Activated naive CD8-positive, alpha-beta T cell treated with anti-CD3 and anti-CD28 coated beads, Interleukin-2, amount 50 U/mL, for 16 hours (primary cell): ENCODE results near the gene TAS1R3.
"Not testable (repeated sequence)": the region's sequence is repeated elsewhere in the genome, so short reads cannot be mapped to it uniquely, and the experiment has no call there.

Experiments
- DNase-seq: peaks from one replicate; pipeline ENCODE4 v3.0.0-alpha.2; 2020; ENCODE audit warnings: low read depth, low spot score

The TAS1R3 gene

DNA sequence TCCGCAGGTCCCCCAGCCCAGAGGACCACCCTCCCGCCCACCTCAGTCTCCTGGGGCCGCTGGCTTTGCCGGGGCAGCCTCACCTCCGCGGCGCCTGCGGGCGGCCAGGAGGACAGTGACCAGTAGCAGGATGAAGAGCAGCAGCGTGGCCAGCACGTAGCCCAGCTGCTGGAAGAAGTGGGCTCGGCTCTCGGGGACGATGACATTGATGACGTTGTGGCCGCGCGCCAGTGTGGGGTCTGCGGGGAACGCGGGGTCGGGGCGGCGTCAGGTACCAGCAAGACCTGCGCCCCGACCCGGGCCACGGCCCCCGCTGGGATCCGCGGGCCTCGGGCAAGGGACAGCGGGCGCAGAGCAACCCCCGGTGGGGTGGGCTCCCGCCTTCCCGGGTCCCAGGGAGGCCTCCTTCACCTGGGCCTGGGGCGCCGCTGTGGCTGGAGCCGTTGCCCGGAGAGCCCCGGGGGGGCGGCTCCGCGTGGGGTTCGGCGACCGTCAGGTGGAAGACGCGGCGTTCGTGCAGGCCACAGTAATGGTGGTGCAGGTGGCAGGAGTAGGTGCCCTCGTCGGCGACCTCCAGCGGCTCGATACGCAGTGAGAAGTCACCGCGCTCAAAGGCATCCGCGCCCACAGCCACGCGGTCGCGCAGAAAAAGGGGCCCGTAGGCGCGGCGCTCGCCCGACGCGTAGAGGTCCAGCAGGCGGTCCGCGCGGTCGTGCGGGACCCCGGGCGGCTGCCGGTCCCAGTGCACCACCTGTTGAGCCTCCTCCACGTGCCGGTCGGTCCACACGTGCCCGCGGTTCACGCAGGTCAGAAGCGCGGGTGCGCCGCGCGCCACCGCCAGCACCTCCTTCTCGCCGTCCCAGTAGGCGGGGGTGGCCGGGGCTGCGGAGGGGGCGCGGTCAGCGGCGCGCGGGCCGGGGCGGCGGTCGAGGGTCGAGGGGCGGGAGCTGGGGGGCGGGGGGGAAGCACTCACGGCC lies 23.5 kb downstream of the TAS1R3 start:
- no peak for DNase-seq

DNA sequence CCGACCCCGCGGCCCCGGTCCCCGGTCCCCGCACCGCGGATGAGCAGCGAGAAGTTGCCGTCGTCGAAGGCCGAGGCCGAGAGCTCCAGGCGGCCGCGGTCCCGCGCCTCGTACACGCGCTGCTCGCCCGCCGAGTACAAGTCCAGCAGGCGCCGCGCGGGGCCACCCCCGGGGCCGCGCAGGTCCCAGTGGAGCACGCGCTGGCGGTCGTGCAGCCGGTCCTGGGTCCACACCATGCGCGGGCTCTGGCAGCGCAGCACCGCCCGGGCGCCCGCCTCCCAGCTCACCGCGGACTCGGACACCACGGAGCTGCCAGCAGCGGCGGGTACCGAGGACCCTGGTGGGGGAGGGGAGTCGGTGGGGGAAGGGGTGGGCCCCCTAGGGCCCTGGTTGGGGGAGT lies 24.3 kb downstream of the TAS1R3 start:
- DNase-seq = no peak

DNA sequence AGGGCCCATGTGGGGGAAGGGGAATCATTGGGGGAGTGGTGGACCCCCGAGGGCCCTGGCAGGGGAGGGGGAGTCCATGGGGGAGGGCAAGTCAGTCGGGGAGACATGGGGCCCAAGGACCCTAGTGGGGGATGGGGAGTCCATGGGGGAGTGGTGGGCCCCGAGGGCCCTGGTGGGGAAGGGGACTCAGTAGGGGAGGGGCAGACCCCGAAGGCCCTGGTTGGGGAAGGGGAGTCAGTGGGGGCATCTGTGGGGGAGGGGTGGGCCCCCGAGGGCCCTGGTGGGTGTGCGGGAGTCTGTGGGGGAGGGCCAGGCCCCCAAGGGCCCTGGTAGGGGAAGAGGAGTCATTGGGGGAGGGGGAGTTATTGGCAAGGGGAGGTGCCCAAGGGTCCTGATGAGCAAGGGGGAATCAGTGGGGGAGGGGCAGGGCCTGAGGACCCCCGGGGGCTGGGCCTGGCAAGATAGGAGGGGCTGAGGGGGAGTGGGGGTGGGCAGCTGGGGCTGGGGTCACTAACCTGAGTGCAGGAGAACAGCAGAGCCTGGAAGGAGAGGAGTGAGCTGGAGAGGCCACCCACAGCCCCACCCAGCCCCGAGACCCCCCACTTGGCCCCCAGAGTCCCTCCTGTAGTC lies 25.2 kb downstream of the TAS1R3 start:
- DNase-seq = no peak

DNA sequence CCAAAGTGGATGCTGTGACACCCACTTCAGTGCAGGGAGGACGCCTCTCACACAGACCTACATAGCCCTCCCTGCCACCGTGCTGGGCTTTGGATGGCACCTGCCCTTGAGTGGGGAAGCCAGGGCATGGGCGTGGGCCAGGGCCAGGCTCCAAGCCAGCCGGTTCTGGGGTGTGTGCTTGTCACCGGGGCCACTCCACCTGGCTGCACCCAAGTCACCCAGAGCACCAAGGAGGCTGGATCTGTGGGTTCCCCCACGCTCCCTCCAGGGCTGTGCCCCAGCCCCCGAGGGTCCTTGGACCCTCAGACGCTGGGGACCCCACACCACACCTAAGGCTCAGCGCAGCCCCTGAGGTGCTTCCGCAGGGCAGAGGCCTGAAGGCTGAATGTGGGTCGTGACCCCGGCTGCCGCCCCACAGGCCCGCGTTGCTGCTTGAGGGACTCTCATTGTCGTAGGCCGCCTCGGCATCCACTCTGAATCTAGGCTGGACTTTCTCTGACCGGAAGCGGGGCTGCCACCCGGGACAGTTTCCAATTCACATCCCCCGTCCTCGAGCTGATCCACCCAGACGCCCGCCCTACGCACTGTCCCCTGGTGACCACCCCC lies 25.8 kb downstream of the TAS1R3 start:
- DNase-seq = no peak

DNA sequence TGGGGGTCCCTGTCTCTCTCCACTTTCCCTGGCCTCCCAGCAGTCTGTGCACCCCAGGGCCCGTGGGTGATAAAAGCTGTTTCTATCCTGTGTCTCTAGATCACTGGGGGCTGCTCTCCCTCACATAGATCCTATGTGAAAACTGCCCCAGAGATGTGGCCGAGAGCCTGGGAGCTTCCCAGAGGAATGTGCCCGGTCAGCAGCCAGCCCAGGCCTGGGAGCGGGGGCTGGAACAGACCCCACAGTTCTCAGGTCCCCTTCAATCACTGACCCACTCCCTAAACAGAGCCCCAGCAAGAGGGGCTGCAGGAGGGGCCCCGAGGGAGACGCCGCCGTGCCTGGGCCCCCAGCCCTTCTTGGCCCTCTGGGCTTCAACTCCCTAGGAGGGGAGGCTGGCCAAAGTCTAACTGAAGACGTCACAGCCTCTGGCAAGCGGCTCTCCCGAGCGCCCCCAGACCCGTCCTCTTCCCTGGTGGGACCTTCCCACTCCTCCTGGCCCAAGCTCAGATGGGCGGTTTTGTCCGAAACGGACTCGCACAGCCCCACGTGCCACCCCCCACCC lies 26.9 kb downstream of the TAS1R3 start:
- no peak for DNase-seq

DNA sequence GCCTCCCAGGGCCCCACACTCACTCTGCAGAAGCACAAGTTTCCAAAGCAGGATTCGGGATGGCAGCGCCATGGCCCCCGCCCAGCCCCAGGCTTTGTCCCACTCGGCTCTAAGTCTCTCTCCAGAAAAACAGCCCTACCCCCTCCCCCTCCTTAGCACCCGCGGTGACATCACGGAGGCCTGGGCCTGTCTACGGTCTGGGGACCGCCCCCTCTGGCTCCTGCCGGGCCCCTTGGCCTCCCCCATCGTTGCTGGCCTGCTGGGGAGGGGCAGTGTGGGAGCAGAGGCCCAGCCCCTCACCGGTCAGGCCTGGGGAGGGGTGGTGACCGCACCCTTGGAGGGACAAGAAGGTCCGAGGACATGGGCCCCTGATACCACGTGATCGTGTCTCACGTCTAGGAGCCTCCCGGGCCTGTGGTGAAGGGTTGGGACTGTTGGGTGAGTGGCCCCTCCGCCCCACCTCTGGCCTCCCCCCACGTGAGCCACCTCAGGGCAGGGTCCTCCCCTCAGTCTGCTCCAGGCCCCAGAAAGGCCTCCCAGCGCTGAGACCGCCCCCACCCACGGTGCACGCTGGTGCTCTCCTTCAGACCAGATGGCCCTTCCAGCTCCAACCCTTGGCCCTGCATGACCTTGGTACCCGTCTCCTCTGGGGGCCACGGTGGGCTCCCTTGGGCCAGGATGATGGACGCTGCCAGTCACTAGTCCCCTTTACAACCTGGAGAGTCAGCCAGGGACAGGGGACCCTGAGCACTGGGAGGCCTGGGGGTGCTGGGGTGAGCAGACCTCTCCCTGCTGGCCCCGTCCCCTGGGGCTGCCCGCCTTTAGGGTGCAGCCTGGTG lies 27.6 kb downstream of the TAS1R3 start, which contains the start of gene MXRA8:
MXRA8 (minus strand) TSS at position 123 of the 839 bp plus-strand sequence; CDS start at position 72, 51 bp downstream.
- no peak for DNase-seq

DNA sequence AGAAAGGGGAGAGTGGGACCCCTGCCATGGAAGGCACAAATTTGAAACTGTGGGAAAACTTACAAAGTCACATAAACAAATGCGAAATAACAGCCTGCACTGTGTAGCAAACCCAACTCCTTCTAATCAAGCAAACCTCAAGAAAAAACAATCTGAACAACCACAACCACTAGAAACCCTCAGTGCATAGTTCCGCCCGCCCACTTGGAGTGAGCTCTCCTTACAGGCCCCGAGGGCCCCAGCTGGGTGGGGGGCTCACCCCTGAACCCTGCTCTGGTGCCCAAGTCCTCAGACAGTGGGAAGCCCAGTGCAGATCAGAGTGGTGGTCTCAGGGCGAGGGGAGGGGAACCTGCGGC lies 28.2 kb downstream of the TAS1R3 start:
- DNase-seq = no peak

DNA sequence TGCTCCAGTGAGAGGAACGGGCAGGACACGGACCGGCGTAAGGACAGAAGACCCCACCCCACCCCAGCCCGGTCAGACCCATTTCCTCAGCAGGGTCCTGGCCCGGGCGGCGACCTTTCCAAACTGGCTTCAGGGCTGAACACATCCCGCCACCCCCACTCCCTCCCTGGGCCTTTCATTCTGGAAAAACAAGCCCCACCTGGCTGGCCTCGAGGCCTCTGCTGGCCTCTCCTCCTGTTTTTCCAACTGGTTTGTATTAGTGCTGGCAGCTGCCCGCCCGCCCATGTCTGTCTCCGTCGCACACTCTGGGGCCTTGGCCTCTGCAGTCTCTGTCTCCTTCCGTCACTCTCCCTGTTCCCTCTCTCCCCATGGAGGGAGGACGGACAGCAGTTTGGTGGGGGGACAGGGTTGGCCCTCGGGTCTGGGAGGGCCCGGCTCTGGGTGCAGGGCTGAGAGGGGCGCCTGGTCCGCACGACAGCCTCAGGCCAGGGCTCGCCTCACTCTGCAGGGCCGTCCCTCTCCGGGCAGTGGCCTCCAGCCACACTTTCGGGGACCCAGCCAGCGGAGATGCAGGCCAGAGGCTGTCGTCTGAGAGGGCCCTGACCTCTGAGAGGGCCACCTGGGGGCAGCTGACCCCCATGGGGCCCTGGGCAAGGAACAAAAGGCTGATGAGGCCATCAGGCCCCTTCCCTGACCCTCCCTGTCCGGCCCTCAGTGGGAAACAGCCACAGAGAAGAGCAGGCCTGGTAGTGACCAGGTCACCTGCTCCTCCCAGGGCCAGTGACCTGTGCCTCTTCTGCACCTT lies 28.8 kb downstream of the TAS1R3 start:
- DNase-seq = no peak

DNA sequence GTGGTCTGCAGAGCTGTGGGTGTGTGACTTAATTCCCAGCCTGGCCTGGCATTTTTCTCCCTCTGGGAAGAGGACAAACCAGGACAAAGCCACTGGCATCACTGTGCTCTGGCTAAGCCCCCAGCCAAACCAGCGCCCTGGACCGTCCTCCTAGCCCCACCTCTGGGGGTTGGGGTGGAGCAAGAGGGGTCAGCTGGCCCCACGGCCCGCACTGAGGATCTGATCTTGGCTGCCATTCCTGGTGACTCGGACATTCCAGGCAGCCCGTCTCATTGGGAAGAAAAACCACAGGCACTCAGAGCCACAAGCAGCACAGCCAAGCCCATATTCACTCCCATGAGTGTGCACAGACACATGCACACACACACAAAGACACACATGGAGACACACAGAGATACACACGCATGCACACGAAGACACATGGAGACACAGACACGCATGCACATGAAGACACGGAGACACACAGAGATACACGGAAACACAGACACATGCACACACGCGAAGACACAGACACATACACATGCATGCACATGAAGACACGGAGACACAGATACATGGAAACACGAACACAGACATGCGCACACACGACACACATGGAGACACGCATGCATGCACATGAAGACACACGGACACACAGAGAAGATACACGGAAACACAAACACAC lies 29.6 kb downstream of the TAS1R3 start:
- no peak for DNase-seq

DNA sequence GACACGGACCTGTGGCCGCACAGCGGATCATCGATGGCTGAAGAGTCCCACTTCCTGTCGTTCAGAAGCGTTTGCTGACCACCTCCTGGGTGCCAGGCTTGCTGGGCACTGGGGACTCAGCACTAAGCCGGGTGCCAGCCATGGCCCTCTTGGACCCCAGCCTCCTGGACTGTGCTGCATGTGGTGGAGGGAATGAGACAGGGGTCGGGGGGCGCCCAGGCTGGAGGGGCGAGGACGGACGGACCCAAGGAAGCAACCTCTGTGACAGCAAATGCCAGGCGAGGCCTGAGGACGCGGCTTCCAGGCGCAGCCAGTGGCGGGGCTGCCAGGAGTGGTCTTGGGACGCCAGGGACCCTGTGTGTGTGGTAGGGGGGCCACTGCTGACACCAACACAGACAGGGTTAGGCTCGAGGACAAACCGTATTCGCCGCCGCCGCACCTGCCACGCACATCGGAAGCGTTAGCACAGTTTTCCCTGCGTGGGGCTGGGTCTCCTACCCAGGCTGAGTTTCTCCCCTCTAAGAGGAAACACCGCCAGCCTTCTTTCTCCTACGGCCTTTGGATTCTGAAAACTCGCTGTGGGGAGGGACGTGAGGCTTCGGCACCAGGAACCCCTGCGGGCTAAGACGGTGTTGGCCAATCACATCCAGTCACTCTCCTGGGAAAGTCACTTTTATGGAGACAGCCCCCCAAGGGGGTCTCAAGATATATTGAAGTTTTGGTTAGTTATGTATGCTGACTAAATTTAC lies 30.3 kb downstream of the TAS1R3 start:
- DNase-seq = no peak

DNA sequence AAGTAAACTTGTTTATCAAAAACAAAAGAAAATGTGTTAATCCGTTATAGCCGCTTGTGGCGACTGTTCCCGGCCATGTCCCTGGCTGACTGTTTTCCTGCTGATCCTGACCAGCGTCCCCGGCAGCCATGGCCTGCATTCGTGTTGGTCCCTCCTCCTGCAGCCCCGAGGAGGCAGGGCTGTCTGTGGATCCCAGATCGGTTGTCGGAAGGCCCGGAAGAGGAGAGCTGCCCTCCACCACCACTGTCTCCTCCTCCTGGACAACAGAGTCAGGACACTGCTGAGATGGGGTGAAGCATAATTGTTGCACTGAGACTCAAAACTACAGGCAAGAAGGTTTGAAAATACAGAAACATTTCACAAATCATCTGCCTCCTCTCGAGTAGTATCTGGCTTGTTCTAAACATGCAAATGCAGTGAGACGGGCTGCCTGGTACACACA lies 30.9 kb downstream of the TAS1R3 start:
- DNase-seq = no peak

DNA sequence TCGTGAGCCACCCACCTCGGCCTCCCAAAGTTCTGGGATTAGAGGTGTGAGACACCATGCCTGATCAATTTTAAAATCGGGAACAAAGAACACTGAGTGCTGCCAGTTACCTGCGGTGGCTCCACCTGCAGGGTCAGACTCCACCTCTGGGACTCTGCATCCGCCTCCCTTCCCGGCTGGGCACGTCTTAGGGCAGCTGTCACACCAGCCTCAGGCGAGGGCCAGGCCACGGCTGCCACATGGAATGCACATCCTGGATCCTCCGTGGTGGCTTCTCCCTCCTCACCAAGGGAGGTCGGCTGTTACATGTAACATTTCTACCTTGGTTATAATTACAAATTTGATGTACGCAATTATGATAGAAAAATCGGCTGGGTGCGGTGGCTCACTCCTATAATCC lies 33.2 kb downstream of the TAS1R3 start:
- DNase-seq = no peak

DNA sequence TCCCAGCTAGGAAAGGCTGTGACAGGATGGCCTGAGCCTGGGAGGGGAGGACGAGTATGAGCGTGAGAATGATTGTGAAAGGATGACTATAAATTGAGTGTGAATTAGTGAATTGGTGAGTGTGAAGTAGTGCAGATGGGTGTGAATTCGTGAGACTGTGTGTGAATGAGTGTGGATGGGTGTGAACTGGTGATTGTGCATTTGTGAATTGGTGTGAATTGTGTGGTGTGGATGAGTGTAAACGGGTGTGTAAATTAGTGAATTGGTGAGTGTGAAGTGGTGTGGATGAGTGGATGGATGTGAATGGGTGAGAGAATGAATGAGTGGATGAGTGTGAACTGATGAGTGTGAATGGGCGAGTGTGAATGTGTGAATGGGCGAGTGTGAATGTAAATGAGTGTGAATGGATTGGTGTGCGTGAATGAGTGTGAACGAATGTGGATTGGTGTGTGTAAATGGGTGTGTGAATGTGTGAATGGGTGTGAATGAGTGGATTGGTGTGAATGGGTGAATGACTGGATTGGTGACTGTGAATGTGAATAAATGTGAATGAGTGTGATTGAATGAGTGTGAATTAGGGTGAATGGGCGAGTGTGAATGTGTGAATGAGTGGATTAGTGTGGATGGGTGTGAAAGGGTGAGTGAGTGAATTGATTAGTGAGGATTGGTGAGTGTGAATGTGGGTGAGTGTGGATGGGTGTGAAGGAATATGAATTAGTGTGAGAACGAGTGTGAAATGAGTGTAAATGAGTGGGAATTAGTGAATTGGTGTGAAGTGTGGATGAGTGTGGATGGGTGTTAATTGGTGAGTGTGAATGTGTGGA lies 35.0 kb downstream of the TAS1R3 start:
- DNase-seq = no peak

DNA sequence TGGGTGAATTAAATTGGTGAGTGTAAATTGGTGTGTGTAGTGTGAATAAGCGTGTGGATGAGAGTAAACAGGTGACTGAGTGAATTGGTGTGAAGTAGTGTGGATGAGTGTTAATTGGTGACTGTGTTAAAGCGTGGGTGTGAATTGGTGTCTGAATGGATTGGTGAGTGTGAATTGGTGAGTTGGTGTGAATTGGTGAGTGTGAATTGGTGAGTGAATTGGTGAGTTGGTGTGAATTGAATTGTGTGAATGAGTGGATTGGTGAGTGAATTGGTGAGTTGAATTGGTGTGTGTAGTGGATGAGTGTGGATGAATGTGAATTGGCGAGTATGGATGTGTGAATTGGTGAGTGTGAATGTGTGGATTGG lies 35.6 kb downstream of the TAS1R3 start:
- no peak for DNase-seq

DNA sequence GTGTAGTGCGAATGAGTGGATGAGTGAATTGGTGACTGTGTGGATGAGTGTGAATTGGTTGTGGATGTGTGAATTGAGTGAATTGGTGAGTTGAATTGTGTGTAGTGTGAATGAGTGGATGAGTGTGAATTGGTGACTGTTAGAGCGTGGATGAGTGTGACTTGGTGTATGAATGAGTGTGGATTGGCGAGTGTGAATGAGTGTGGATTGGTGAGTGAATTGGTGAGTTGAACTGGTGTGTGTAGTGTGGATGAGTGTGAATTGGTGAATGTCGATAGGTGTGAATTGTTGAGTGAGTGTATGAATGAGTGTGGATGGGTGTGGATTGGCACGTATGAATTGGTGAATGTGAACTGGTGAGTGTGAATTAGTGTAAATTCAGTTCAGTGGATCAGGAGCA lies 36.2 kb downstream of the TAS1R3 start:
- DNase-seq = no peak

DNA sequence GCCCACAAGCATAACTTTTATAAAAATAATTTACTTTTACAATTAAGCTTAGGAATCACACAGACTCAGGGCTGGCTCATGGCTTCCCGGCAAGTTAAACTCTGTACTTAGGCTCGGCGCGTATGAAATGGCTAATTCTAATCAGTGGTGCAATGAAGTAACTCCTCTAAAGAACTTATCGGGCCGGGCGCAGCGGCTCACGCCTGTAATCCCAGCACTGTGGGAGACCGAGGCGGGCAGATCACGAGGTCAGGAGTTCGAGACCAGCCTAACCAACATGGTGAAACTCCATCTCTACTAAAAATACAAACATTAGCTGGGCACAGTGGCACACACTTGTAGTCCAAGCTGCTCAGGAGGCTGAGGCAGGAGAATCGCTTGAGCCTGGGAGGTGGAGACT lies 39.0 kb downstream of the TAS1R3 start:
- not testable (repeated sequence) for DNase-seq

DNA sequence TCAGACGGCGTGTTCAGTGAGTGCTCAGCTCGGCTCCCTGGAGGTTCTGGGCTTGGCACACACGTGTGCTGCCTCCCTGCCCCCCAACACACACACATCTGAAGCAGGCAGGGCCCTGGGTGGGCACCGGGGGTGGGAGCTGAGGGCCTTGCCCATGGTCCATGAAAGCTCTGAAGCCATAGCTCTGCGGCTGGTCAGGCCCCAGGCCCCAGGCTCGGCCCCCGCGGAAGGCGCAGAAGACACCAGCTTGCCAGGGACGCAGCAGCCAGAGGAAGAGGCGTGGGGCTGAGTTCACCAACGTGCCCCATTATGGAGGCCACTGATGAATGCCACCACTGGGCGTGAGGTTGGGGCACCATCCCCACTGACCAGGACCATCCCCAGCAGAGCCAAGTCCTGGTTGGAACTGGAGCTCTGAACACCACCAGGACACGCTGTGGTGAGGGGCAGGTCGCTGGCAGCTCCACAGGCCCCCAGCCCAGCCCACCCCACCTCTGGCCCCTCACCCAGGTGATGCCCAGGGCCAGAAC lies 39.8 kb downstream of the TAS1R3 start:
- no peak for DNase-seq

DNA sequence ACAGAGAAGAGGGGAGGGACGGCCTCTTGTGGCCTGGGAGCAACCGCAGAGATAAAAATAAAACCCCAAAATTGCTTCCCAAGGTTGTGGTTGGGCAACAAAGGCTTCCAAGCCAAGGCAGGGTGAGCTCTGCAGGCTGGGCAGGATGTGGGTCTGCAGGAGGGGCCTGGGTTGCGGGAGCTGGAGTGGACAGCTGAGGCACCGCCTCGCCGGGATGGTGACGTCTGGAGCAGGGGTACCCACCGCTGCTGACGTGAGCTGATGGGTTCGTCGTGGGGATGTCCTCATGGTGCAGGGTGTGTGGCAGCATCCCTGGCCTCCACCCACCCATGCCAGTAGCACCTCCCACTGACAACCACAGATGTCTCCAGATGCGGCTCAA lies 40.3 kb downstream of the TAS1R3 start:
- no peak for DNase-seq
